NT2/D1 (cell line): ENCODE data around the gene PLA2G1B.

Experiments
- SUZ12 ChIP-seq: IDR thresholded peaks from 2 replicates; pipeline ENCODE4 v1.6.1; 2011; ENCODE audit not compliant: insufficient read length, insufficient read depth; ENCODE audit errors: extremely low read depth
- YY1 ChIP-seq: IDR thresholded peaks from 2 replicates; pipeline ENCODE4 v1.6.1; 2011; ENCODE audit not compliant: insufficient read length, insufficient read depth
- ZNF274 ChIP-seq: IDR thresholded peaks from 2 replicates; pipeline ENCODE4 v1.6.1; 2011; ENCODE audit warnings: mild to moderate bottlenecking, low read depth, low read length

- TF ChIP-seq ZNF274: no peak
- no peak for TF ChIP-seq YY1
- no peak for TF ChIP-seq SUZ12
Observed at GRCh38 chr12:120323772-120324171, 3.8 kb downstream of the PLA2G1B start.
